ENCODE data around the gene TXNL4A.

GRCh38 chr18:80034852-80035406 lies 46.6 kb upstream of the TXNL4A start:
- no peak for TF ChIP-seq POLR2AphosphoS5 (IDR thresholded peaks at IDR 0.05; ENCODE audit: low read depth, low read length)
- TF ChIP-seq EZH2 (IDR thresholded peaks at IDR 0.05), result no peak
- no peak for TF ChIP-seq CTCF (IDR thresholded peaks at IDR 0.05 in 2 of 3, conservative IDR thresholded peaks at IDR 0.05 in 1 of 3; ENCODE audit: borderline replicate concordance in 1 of 3, insufficient read depth in 1 of 3, low read depth in 2 of 3, low read length in 2 of 3)
